Endodermal cell (in vitro differentiated cells): Measurements from ENCODE around the gene TNFRSF1A. TPM values are rescaled to one million over a fixed set of nuclear protein-coding genes. Genes with fewer than 3 reads are reported as not detected.

ENCODE experiments used
- DNase-seq: peaks from one replicate; pipeline ENCODE4 v3.0.0-alpha.2; 2017
- H3K27ac ChIP-seq: 2 replicates; pipeline ENCODE4 v1.5.1; 2013; ENCODE audit warnings: mild to moderate bottlenecking, low read depth, low read length, moderate library complexity
- H3K27me3 ChIP-seq: 2 replicates; pipeline ENCODE4 v1.6.1; 2013; ENCODE audit warnings: mild to moderate bottlenecking, low read length, moderate library complexity; ENCODE audit not compliant: insufficient read depth, control insufficient read depth, poor library complexity, severe bottlenecking
- H3K36me3 ChIP-seq: 2 replicates; pipeline ENCODE4 v1.7.0; 2013; ENCODE audit warnings: mild to moderate bottlenecking, low read length, moderate library complexity; ENCODE audit not compliant: control insufficient read depth, insufficient read depth
- H3K4me1 ChIP-seq: one replicate; pipeline ENCODE4 v1.7.0; 2013; ENCODE audit warnings: low read length; ENCODE audit not compliant: control insufficient read depth, insufficient read depth
- H3K4me3 ChIP-seq: 2 replicates; pipeline ENCODE4 v1.5.1; 2013; ENCODE audit warnings: mild to moderate bottlenecking, low read length, moderate library complexity
- H3K9ac ChIP-seq: 2 replicates; pipeline ENCODE4 v1.6.1; 2013; ENCODE audit warnings: mild to moderate bottlenecking, low read length, moderate library complexity; ENCODE audit not compliant: poor library complexity, severe bottlenecking; ENCODE audit errors: extremely low read depth
- H3K9me3 ChIP-seq: 2 replicates; pipeline ENCODE4 v1.6.1; 2013; ENCODE audit warnings: mild to moderate bottlenecking, low read length, moderate library complexity; ENCODE audit not compliant: control insufficient read depth
- H3K27ac Mint-ChIP-seq: 2 replicates; pipeline ENCODE4 v1.8.0; 2020; ENCODE audit warnings: mixed read lengths
- H3K27me3 Mint-ChIP-seq: 2 replicates; pipeline ENCODE4 v1.8.0; 2021; ENCODE audit warnings: mild to moderate bottlenecking, mixed read lengths; ENCODE audit not compliant: insufficient read depth
- H3K36me3 Mint-ChIP-seq: 2 replicates; pipeline ENCODE4 v1.8.0; 2020; ENCODE audit warnings: low read depth, mixed read lengths
- H3K4me1 Mint-ChIP-seq: 2 replicates; pipeline ENCODE4 v1.8.0; 2020; ENCODE audit warnings: mixed read lengths
- H3K4me3 Mint-ChIP-seq: 2 replicates; pipeline ENCODE4 v1.8.0; 2020; ENCODE audit warnings: mild to moderate bottlenecking, moderate library complexity, mixed read lengths
- H3K9me3 Mint-ChIP-seq: 2 replicates; pipeline ENCODE4 v1.8.0; 2020; ENCODE audit warnings: mild to moderate bottlenecking, mixed read lengths
- CTCF ChIP-seq: fragments of 200-600 bp; sonication (generic); conservative IDR thresholded peaks from 2 replicates; pipeline ENCODE4 v1.5.0; 2021; ENCODE audit warnings: antibody characterized with exemption, mild to moderate bottlenecking
- WGBS, 2 experiments: methylation state at CpG; one replicate each; pipeline versions ENCODE4 v1.1.5 to v1.1.7; 2013; ENCODE audit warnings: missing lambda C conversion rate in 2 of 2, mixed read lengths in 1 of 2; ENCODE audit not compliant: insufficient coverage in 1 of 2, insufficient read length in 1 of 2; 5-methylcytosine and 5-hydroxymethylcytosine counted together
- total RNA-seq, 2 donors: library from RNA; stranded (reverse); fragmentation: NEBNext Ultra II Directional in 1 of 2; extraction: Animal tissue kit (Norgen Biotek cat#: 25700) in 1 of 2; gene quantifications; 2 replicates in 1 of 2; 3 replicates in 1 of 2; pipeline ENCODE4 v1.2.1, GENCODE V29; 2021

TNFRSF1A gene
- total RNA-seq, 2 donors from 2014 or later, result 43.2 to 86.2 TPM

- no peak overlapping the region for H3K27ac ChIP-seq
- H3K9me3 Mint-ChIP-seq, result no peaks in the 10 kb centered on the region
- H3K4me1 Mint-ChIP-seq, result peaks cover 30% of the 10 kb centered on the region
- H3K9ac ChIP-seq, result no peak overlapping the region
- no peaks in the 10 kb centered on the region for H3K9me3 ChIP-seq
- 93 to 100% methylated on average over 5 to 18 of the region's 21 CpGs for WGBS, 2 experiments
- H3K27me3 Mint-ChIP-seq, result no peaks in the 10 kb centered on the region
- H3K36me3 ChIP-seq, result no peaks in the 10 kb centered on the region
- H3K27ac Mint-ChIP-seq, result peak overlapping the region; percentile 50
- no peak for TF ChIP-seq CTCF
- H3K4me3 ChIP-seq, result no peak overlapping the region
- H3K4me1 ChIP-seq, result no peaks in the 10 kb centered on the region
- peaks cover 55% of the 10 kb centered on the region for H3K36me3 Mint-ChIP-seq
- no peak for DNase-seq
- H3K27me3 ChIP-seq, result no peaks in the 10 kb centered on the region
- H3K4me3 Mint-ChIP-seq, result no peak overlapping the region
Measured at GRCh38 chr12:6317693-6318439, 24.0 kb downstream of the TNFRSF1A start.

GRCh38 chr12:6316921-6317692 is 24.8 kb downstream of the TNFRSF1A start:
- H3K4me3 Mint-ChIP-seq, result no peak overlapping the region
- no peaks in the 10 kb centered on the region for H3K9me3 Mint-ChIP-seq
- WGBS, 2 experiments, result 77% methylated on average over 10 to 21 of the region's 21 CpGs
- Histone ChIP-seq H3K27me3 (no peaks in the 10 kb centered on the region), H3K36me3 (no peaks in the 10 kb centered on the region), H3K9me3 (no peaks in the 10 kb centered on the region), H3K4me1 (no peaks in the 10 kb centered on the region), H3K4me3 (no peak overlapping the region), H3K27ac (no peak overlapping the region), H3K9ac (no peak overlapping the region)
- peaks cover 31% of the 10 kb centered on the region for H3K4me1 Mint-ChIP-seq
- peak; percentile 85 for DNase-seq
- no peaks in the 10 kb centered on the region for H3K27me3 Mint-ChIP-seq
- peaks cover 57% of the 10 kb centered on the region for H3K36me3 Mint-ChIP-seq
- no peak for TF ChIP-seq CTCF
- H3K27ac Mint-ChIP-seq, result peak overlapping the region; percentile 53

GRCh38 chr12:6315704-6316597 is 25.9 kb downstream of the TNFRSF1A start:
- Mint-ChIP-seq H3K27me3 (no peaks in the 10 kb centered on the region), H3K4me1 (peaks cover 33% of the 10 kb centered on the region), H3K36me3 (peaks cover 53% of the 10 kb centered on the region), H3K9me3 (no peaks in the 10 kb centered on the region), H3K4me3 (no peak overlapping the region), H3K27ac (peak overlapping the region; percentile 22)
- Histone ChIP-seq H3K4me1 (no peaks in the 10 kb centered on the region), H3K9me3 (no peaks in the 10 kb centered on the region), H3K36me3 (no peaks in the 10 kb centered on the region), H3K27me3 (peaks cover 4% of the 10 kb centered on the region), H3K4me3 (no peak overlapping the region), H3K9ac (no peak overlapping the region), H3K27ac (no peak overlapping the region)
- peak; percentile 55 for DNase-seq
- no peak for TF ChIP-seq CTCF
- WGBS, 2 experiments, result 90 to 100% methylated on average over 6 to 17 of the region's 17 CpGs
